GM12864 (cell line): ENCODE data around the gene GRAMD1A.
A peak's percentile ranks its signal among the peaks of the same experiment; 100 is the strongest.
"Not testable (repeated sequence)": the region's sequence is repeated elsewhere in the genome, so short reads cannot be mapped to it uniquely, and the experiment has no call there.

Experiments
- DNase-seq: peaks from one replicate; pipeline ENCODE4 v3.0.0-alpha.2; 2011; ENCODE audit warnings: low read depth
- H3K4me3 ChIP-seq: 2 replicates; pipeline ENCODE4 v1.5.1; 2011; ENCODE audit warnings: mild to moderate bottlenecking, low read depth, low read length, control low read depth
- CTCF ChIP-seq: IDR thresholded peaks from 2 replicates; pipeline ENCODE4 v1.5.1; 2011; ENCODE audit warnings: low read depth, mild to moderate bottlenecking, moderate library complexity, low read length, control low read depth, inconsistent platforms; ENCODE audit errors: missing control alignments

GRAMD1A gene

GRCh38 chr19:34961775-34962686, 38.1 kb upstream of the GRAMD1A start:
- no peak for TF ChIP-seq CTCF
- no peak for DNase-seq
- peak overlapping the region; percentile 84; the same call in 1 of the 2 replicates for H3K4me3 ChIP-seq

- DNase-seq: no peak
Measured at GRCh38 chr19:34962687-34963572, 37.2 kb upstream of the GRAMD1A start.

DNA sequence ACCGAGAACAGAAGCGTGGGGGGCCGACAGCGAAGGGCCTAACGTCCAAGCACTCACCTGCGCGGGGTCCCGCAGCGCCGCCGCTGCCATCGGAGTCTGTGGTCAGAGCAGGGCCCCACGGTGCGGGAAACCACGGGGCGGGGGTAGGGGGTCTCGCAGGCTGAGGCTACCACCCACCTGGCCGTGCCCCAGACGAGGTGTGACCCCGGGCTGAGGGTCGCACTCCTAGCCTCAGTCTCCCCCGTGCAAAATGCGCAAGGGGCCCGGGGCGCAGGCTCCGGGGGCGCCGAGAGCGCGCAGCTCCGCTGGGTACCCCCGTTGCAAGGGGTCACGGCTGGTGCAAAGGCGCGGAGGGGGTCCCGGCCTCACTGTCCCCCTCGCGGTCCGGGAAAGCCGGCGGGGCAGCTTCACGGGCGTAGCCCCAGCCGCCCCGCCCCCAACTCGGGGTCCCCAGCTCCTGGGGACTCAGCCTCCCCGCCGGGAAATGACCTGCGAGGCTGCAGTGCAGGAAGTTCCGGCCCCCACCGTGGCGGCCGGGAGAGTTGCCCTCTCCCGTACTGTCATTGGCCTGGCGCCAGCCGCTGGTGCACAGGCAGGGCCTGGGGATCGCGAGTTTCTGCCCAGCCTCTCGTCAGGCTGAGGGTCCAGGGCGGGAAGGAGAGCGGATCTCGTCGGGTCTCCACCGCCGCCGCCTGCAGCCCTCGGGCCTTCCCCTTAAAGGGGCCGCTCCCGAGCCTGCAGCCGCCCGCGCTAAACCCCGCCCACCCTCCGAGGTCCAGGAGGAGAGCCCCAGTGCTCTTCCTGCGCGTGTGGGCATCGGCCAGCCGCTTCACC, 36.3 kb upstream of the GRAMD1A start, which contains the start of gene ZNF792:
ZNF792 (minus strand) TSS at position 657 of the 834 bp plus-strand sequence; CDS start at position 90, 567 bp downstream.
- no peak for DNase-seq
- TF ChIP-seq CTCF: no peak
- peak within 1 kb of the TSS; percentile 84 for H3K4me3 ChIP-seq

More at GRCh38 chr19:34962687-34963572, 37.2 kb upstream of the GRAMD1A start:
- peak overlapping the region; percentile 84 for H3K4me3 ChIP-seq
- TF ChIP-seq CTCF: no peak

- DNase-seq: no peak
- TF ChIP-seq CTCF: no peak
- no peak overlapping the region; the same call in 1 of the 2 replicates for H3K4me3 ChIP-seq
Measured at GRCh38 chr19:34964598-34964997, 35.5 kb upstream of the GRAMD1A start.

DNA sequence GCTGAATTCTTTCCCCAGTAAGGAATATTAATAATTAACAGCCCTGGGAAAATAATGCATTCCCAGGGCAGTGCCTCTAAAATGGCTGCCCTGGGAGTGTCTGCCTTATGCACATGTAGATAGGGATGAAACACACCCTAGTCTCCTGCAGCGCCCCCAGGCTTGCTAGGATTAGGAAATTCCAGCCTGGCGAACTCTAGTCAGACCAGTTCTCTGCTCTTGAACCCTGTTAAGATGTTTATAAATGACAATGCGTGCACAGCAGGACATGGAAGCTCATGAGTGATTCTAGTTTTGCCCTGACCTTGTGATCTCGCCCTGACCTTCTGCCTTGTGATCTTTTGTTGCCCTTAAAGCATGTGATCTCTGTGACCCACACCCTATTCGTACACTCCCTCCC, 34.6 kb upstream of the GRAMD1A start:
- not testable (repeated sequence) for H3K4me3 ChIP-seq, DNase-seq

DNA sequence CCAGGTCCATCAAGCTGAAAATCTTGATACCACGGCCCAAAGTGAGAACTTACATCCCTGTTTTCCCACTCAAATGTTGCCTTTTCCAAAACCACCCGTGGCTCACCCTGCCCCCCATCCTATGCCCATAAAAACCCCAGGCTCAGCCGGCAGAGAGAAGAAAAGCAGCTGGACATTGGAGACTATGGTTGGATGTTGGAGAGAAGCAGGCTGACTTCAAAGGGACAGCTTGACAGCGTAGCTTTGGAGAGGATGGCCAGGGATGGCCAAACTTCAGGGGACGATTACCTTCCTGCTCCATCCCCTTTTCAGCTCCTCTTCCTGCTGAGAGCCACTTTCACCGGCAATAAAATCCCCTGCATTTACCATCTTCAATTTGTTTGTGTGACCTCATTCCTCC, 32.6 kb upstream of the GRAMD1A start:
- no peak for TF ChIP-seq CTCF
- DNase-seq: no peak
- no peak overlapping the region for H3K4me3 ChIP-seq
